HepG2 (cell line): ENCODE measurements around the gene CCL27.

Experiments used
- EZH2 ChIP-seq: conservative IDR thresholded peaks from 2 replicates; pipeline ENCODE4 v1.6.1; 2012; ENCODE audit warnings: mild to moderate bottlenecking, low read depth, low read length, moderate library complexity
- MLX ChIP-seq: IDR thresholded peaks from 2 replicates; pipeline ENCODE4 v1.6.1; 2016
- ZNF431 ChIP-seq: sonication (generic); formaldehyde crosslinking; IDR thresholded peaks from 2 replicates; pipeline ENCODE4 v1.9.0; 2022; ENCODE audit warnings: missing genetic modification reagents, low read depth, mild to moderate bottlenecking, borderline replicate concordance
- ZNF780A ChIP-seq: sonication (generic); formaldehyde crosslinking; IDR thresholded peaks from 2 replicates; pipeline ENCODE4 v1.8.0; 2022; ENCODE audit warnings: mild to moderate bottlenecking, missing genetic modification reagents, moderate library complexity
- TF ChIP-seq, protein P1 (sequence below): sonication (generic); formaldehyde crosslinking; IDR thresholded peaks from 2 replicates; pipeline ENCODE4 v1.4.0; 2020; ENCODE audit warnings: missing genetic modification reagents

GRCh38 chr9:34694811-34695210 is 32.4 kb upstream of the CCL27 start:
- TF ChIP-seq ZNF780A (CRISPR knock-in tag) = no peak
- TF ChIP-seq, protein P1, sequence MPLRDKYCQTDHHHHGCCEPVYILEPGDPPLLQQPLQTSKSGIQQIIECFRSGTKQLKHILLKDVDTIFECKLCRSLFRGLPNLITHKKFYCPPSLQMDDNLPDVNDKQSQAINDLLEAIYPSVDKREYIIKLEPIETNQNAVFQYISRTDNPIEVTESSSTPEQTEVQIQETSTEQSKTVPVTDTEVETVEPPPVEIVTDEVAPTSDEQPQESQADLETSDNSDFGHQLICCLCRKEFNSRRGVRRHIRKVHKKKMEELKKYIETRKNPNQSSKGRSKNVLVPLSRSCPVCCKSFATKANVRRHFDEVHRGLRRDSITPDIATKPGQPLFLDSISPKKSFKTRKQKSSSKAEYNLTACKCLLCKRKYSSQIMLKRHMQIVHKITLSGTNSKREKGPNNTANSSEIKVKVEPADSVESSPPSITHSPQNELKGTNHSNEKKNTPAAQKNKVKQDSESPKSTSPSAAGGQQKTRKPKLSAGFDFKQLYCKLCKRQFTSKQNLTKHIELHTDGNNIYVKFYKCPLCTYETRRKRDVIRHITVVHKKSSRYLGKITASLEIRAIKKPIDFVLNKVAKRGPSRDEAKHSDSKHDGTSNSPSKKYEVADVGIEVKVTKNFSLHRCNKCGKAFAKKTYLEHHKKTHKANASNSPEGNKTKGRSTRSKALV (CRISPR knock-in tag) = no peak
- TF ChIP-seq ZNF431 = no peak
- TF ChIP-seq MLX (CRISPR knock-in tag) = no peak
- TF ChIP-seq EZH2 = no peak
